Nephron progenitor cell (in vitro differentiated cells): Measurements from ENCODE around the gene PLEKHG4.

Source experiments
- DNase-seq: peaks from one replicate; pipeline ENCODE4 v3.0.0; 2021
- H3K27ac Mint-ChIP-seq: 2 replicates; pipeline ENCODE4 v1.8.0; 2021; ENCODE audit warnings: mild to moderate bottlenecking, moderate library complexity, mixed read lengths
- H3K27me3 Mint-ChIP-seq: 2 replicates; pipeline ENCODE4 v1.8.0; 2021; ENCODE audit warnings: mild to moderate bottlenecking, low read depth, mixed read lengths; ENCODE audit not compliant: poor library complexity
- H3K36me3 Mint-ChIP-seq: 2 replicates; pipeline ENCODE4 v1.8.0; 2021; ENCODE audit warnings: low read depth, mixed read lengths
- H3K4me1 Mint-ChIP-seq: 2 replicates; pipeline ENCODE4 v1.8.0; 2021; ENCODE audit warnings: mixed read lengths
- H3K4me3 Mint-ChIP-seq: 2 replicates; pipeline ENCODE4 v1.8.0; 2021; ENCODE audit warnings: mild to moderate bottlenecking, moderate library complexity, mixed read lengths
- H3K9me3 Mint-ChIP-seq: 2 replicates; pipeline ENCODE4 v1.8.0; 2021; ENCODE audit warnings: mild to moderate bottlenecking, moderate library complexity, mixed read lengths
- TF ChIP-seq, protein P1 (sequence below): fragments of 200-600 bp; sonication (generic); IDR thresholded peaks from 2 replicates; pipeline ENCODE4 v1.5.0; 2021; ENCODE audit warnings: antibody characterized with exemption

The PLEKHG4 gene

DNA sequence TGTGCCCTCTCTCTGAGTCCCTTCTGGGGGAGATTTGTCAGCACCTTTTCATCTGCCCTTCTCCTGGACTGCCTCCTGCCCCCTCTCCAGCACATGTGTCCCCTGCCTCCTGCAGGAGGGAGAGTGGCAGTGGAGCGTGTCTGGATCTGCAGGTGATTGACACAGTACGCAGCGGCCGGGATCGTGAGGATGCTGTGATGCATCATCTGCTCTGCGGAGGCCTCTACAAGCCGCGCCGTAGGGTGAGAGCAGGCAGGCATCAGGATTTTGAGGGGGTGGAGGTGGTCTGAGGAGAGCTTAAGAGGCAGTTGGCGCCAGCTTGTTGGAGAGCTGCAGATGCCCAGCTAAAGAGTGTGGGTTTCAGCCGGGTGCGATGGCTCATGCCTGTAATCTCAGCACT is 19.6 kb upstream of the PLEKHG4 start:
- DNase-seq, result no peak
- Mint-ChIP-seq H3K4me1 (peaks cover 20% of the 10 kb centered on the region), H3K36me3 (no peaks in the 10 kb centered on the region), H3K27me3 (peaks cover 39% of the 10 kb centered on the region), H3K27ac (no peak overlapping the region), H3K9me3 (no peaks in the 10 kb centered on the region), H3K4me3 (no peak overlapping the region)
- TF ChIP-seq, protein P1, sequence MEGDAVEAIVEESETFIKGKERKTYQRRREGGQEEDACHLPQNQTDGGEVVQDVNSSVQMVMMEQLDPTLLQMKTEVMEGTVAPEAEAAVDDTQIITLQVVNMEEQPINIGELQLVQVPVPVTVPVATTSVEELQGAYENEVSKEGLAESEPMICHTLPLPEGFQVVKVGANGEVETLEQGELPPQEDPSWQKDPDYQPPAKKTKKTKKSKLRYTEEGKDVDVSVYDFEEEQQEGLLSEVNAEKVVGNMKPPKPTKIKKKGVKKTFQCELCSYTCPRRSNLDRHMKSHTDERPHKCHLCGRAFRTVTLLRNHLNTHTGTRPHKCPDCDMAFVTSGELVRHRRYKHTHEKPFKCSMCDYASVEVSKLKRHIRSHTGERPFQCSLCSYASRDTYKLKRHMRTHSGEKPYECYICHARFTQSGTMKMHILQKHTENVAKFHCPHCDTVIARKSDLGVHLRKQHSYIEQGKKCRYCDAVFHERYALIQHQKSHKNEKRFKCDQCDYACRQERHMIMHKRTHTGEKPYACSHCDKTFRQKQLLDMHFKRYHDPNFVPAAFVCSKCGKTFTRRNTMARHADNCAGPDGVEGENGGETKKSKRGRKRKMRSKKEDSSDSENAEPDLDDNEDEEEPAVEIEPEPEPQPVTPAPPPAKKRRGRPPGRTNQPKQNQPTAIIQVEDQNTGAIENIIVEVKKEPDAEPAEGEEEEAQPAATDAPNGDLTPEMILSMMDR, result no peak

DNA sequence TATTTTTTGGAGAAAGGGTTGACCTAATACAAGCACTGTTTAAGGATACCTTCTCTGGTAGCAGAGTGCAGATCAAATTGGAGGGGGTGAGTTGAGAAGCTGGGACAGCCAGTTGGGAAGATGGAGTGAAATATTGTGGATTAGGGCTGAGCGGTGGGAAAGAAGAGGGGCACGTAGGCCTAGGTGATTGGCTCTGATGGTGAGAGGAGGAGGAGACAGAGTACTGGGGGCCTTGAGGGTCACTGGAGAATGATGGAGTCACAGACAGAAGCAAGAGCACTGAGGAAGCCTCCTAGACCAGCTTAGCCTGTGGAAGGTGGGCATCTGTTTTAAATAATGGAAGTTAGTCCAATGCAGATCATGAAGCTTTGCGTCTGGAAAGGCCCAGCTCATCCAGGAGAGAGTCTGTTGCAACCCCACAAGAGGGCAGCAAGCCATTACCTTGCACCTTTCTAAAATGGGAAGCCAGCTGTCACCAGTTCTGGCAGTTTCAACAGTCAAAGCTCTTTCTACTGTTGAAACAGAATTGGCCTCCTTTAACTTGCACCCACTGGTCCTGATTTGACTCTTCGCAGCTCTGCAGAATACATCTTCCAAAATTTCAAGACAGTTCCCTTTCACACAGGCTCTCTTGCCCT is 18.8 kb upstream of the PLEKHG4 start:
- Mint-ChIP-seq H3K27me3 (peaks cover 38% of the 10 kb centered on the region), H3K4me1 (peaks cover 16% of the 10 kb centered on the region), H3K27ac (no peak overlapping the region), H3K9me3 (no peaks in the 10 kb centered on the region), H3K4me3 (no peak overlapping the region), H3K36me3 (no peaks in the 10 kb centered on the region)
- no peak for DNase-seq
- TF ChIP-seq, protein P1, result peak; percentile 52

DNA sequence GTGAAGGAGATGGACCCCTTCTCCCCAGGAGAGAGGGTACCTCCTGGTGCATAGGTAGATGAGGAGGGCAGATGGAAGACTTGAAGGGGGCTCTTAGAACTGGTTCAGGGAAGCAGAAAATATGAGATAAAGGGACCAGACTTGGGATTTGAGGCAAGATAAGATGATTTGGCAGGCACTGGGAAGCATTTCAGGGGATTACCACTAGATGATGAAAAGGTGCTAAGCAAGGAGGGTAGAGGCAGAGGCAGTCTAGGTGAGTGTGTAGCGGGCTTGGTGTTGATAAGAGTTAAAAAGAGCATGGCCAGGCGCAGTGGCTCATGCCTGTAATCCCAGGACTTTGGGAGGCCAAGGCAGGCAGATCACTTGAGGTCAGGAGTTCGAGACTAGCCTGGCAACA is 16.1 kb upstream of the PLEKHG4 start:
- Mint-ChIP-seq H3K27ac (no peak overlapping the region), H3K4me3 (no peak overlapping the region), H3K27me3 (peaks cover 36% of the 10 kb centered on the region), H3K9me3 (no peaks in the 10 kb centered on the region), H3K4me1 (peaks cover 16% of the 10 kb centered on the region), H3K36me3 (no peaks in the 10 kb centered on the region)
- DNase-seq, result no peak
- TF ChIP-seq, protein P1, result no peak

DNA sequence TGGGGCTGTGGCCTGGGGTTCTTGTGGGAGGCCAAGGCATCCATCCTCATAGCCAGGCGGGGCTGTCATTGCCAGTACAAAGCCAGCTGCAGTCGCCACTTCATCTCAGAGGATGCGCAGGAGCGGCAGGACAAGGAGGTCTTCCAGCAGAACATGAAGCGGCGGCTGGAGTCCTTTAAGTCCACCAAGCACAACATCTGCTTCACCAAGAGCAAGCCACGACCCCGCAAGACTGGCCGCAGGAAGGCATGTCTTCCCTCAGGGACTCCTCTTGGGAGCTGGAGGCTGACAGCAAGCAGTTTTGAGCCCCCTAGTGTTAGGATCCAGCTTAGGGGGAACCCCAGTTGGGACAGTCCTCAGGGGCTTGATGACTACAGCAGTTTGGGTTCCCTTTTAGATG is 15.1 kb upstream of the PLEKHG4 start:
- DNase-seq, result no peak
- no peak overlapping the region for H3K4me3 Mint-ChIP-seq
- H3K27me3 Mint-ChIP-seq, result peaks cover 39% of the 10 kb centered on the region
- TF ChIP-seq, protein P1, result no peak
- peaks cover 16% of the 10 kb centered on the region for H3K4me1 Mint-ChIP-seq
- no peak overlapping the region for H3K27ac Mint-ChIP-seq
- no peaks in the 10 kb centered on the region for H3K36me3 Mint-ChIP-seq
- no peaks in the 10 kb centered on the region for H3K9me3 Mint-ChIP-seq

DNA sequence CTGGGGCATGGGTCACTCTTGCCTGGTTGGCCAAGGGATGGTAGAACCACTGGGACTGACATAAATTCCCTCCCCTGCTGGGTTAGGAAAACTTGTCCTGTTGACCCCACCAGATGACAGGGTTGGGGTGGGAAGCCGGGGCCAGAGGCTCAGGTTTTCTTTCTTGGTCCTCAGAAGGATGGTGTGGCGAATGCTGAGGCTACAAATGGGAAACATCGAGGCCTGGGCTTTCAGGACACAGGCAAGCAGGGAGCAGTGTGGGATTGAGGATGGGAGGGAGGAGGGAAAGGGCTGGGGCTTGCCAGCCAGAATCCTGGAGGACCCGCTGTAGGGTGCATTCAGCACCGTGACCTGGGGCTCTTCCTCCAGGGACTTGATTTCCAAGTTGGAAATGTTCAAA is 14.5 kb upstream of the PLEKHG4 start:
- TF ChIP-seq, protein P1, result no peak

DNA sequence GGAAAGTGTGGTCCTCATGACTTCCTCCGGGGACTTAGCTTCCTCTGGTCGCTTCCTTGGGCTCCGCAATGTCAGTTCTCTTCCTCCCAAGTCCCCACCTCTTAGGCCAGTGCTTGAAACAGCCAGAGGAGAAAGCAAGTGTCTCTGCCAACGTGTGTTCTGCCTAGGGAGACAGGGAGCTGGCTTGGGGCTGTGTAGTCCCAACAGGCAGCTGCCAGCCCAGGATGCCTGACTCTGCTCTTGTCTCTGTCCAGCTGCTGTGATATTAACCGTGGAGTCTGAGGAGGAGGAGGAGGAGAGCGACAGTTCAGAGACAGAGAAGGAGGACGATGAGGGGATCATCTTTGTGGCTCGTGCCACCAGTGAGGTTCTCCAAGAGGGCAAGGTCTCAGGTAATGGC is 13.5 kb upstream of the PLEKHG4 start:
- no peak for DNase-seq
- H3K4me1 Mint-ChIP-seq, result peaks cover 3% of the 10 kb centered on the region
- no peak overlapping the region for H3K4me3 Mint-ChIP-seq
- H3K36me3 Mint-ChIP-seq, result no peaks in the 10 kb centered on the region
- H3K9me3 Mint-ChIP-seq, result no peaks in the 10 kb centered on the region
- H3K27me3 Mint-ChIP-seq, result peaks cover 35% of the 10 kb centered on the region
- H3K27ac Mint-ChIP-seq, result no peak overlapping the region
- TF ChIP-seq, protein P1, result no peak

More for the DNA sequence above, 14.5 kb upstream of the PLEKHG4 start:
- Mint-ChIP-seq H3K9me3 (no peaks in the 10 kb centered on the region), H3K36me3 (no peaks in the 10 kb centered on the region), H3K27ac (no peak overlapping the region), H3K27me3 (peaks cover 36% of the 10 kb centered on the region), H3K4me1 (peaks cover 11% of the 10 kb centered on the region), H3K4me3 (no peak overlapping the region)
- no peak for DNase-seq
